GM12878 (cell line): ENCODE measurements around the gene CHST15. TPM values are rescaled to one million over a fixed set of nuclear protein-coding genes. Genes with fewer than 3 reads are reported as not detected.

Experiments used
- ATAC-seq: fragments of 200-7000 bp; cut with Tn5 transposase; 3 replicates; pipeline ENCODE4 v1.9.1; 2020; ENCODE audit warnings: mild to moderate bottlenecking, moderate library complexity
- BruUV-seq: library from RNA; stranded (reverse); fragments of 400-500 nt; replicated peaks from 2 replicates; lab custom pipeline; 2021; lab: Mats Ljungman, UMichigan
- CTCF ChIA-PET: fragments of 300-600 bp; sonication (Branson Sonifier 250); formaldehyde crosslinking; extraction: SDS; loops from one replicate; lab custom pipeline; 2021; ENCODE audit warnings: inconsistent platforms; lab: Yijun Ruan, JAX
- POLR2A ChIA-PET: fragments of 350-600 bp; formaldehyde crosslinking; extraction: SDS; loops from one replicate; lab custom pipeline; 2021; ENCODE audit warnings: inconsistent platforms; lab: Charles Lee
- RAD21 ChIA-PET: fragments of 300-600 bp; sonication (Branson Sonifier 250); formaldehyde crosslinking; loops from one replicate; lab custom pipeline; 2023; ENCODE audit warnings: antibody characterized with exemption; ENCODE audit not compliant: unreplicated experiment; lab: Charles Lee
- SMC1A ChIA-PET: fragments of 300-600 bp; sonication (Branson Sonifier 250); formaldehyde crosslinking; loops from one replicate; lab custom pipeline; 2023; ENCODE audit not compliant: unreplicated experiment, uncharacterized antibody; lab: Charles Lee
- DNase-seq: peaks from one replicate; pipeline ENCODE4 v3.0.0-alpha.2; 2011; ENCODE audit warnings: low read depth, low spot score
- FAIRE-seq: peaks from 3 replicates; lab custom pipeline; 2011; peaks lifted over from hg19 to GRCh38; lab: Jason Lieb, UNC
- H2AFZ ChIP-seq: 2 replicates; pipeline ENCODE4 v1.6.0; 2011; ENCODE audit warnings: low read depth, low read length, control low read depth; ENCODE audit not compliant: control insufficient read depth
- H3K27ac ChIP-seq: 2 replicates; pipeline ENCODE4 v1.5.1; 2011; ENCODE audit warnings: control low read depth; ENCODE audit not compliant: control insufficient read depth, insufficient read depth
- H3K27me3 ChIP-seq, 2 experiments: replicated peaks in 1 of 2; 2 replicates each; pipeline versions ENCODE4 v1.6.0 to v1.6.1; 2011; ENCODE audit warnings: low read length in 1 of 2; ENCODE audit not compliant: control insufficient read depth in 2 of 2, insufficient read depth in 2 of 2
- H3K36me3 ChIP-seq, 2 experiments: 2 replicates each; pipeline ENCODE4 v1.5.1; 2011; ENCODE audit warnings: low read length in 1 of 2; ENCODE audit not compliant: control insufficient read depth in 2 of 2, insufficient read depth in 2 of 2
- H3K4me1 ChIP-seq: 2 replicates; pipeline ENCODE4 v1.6.1; 2011; ENCODE audit warnings: mild to moderate bottlenecking, low read length, moderate library complexity, mixed read lengths; ENCODE audit not compliant: control insufficient read depth, insufficient read depth
- H3K4me2 ChIP-seq: 2 replicates; pipeline ENCODE4 v1.6.0; 2011; ENCODE audit warnings: control low read depth; ENCODE audit not compliant: control insufficient read depth, insufficient read depth
- H3K4me3 ChIP-seq: fragments of 200-600 bp; sonication (generic); 2 replicates; pipeline ENCODE4 v1.5.1; 2016
- H3K79me2 ChIP-seq: 2 replicates; pipeline ENCODE4 v1.6.0; 2011; ENCODE audit warnings: low read length; ENCODE audit not compliant: control insufficient read depth, insufficient read depth
- H3K9ac ChIP-seq: 2 replicates; pipeline ENCODE4 v1.8.0; 2011; ENCODE audit warnings: low read length, control low read depth, mixed read lengths; ENCODE audit not compliant: control insufficient read depth, insufficient read depth
- H3K9me3 ChIP-seq: replicated peaks from 3 replicates; pipeline ENCODE4 v1.5.1; 2011; ENCODE audit warnings: mild to moderate bottlenecking, low read length; ENCODE audit not compliant: control insufficient read depth, insufficient read depth
- H4K20me1 ChIP-seq: 2 replicates; pipeline ENCODE4 v1.6.0; 2011; ENCODE audit not compliant: control insufficient read depth, insufficient read depth
- EP300 ChIP-seq, 2 experiments: fragments of 150-350 bp in 1 of 2; IDR thresholded peaks; 2 replicates each; pipeline ENCODE4 v1.6.1; 2011 to 2012; ENCODE audit warnings: low read depth in 2 of 2, low read length in 2 of 2, borderline replicate concordance in 1 of 2, improper control_type of control experiment in 1 of 2, inconsistent platforms in 1 of 2; ENCODE audit not compliant: control insufficient read depth in 1 of 2
- PAX5 ChIP-seq: IDR thresholded peaks from 2 replicates; pipeline ENCODE4 v1.6.1; 2011; ENCODE audit warnings: low read depth, low read length, borderline replicate concordance
- ZNF384 ChIP-seq: IDR thresholded peaks from 2 replicates; pipeline ENCODE4 v1.6.1; 2012; ENCODE audit warnings: low read depth, mild to moderate bottlenecking, low read length, improper control_type of control experiment, borderline replicate concordance
- WGBS: methylation state at CpG from one replicate; pipeline ENCODE4 v1.1.6; 2016; ENCODE audit warnings: low lambda C conversion rate; ENCODE audit not compliant: insufficient replicate concordance, insufficient coverage; ENCODE audit errors: missing lambda C conversion rate; 5-methylcytosine and 5-hydroxymethylcytosine counted together
- in situ Hi-C: fragments of 300-500 bp; cut with MboI; formaldehyde crosslinking; loops from 9 replicates; pipeline ENCODE4 v1.14.3; 2018; ENCODE audit warnings: mixed read lengths
- intact Hi-C: fragments of 100-400 bp; cut with micrococcal nuclease; formaldehyde crosslinking; loops from one replicate; pipeline ENCODE4 v1.14.2; 2022; ENCODE audit not compliant: unreplicated experiment
- polyA plus RNA-seq, 11 experiments: library from polyadenylated mRNA; depleted of rRNA in 4 of 11; unstranded in 6 of 11; stranded (reverse) in 5 of 11; fragments of >200 nt; fragmentation: Nextera tagmentation in 4 of 11; fragmentation: Illumina TruSeq in 1 of 11; extraction: Ambion mirVana in 4 of 11; extraction: Trizol in 1 of 11; gene quantifications; 1 replicate in 1 of 11; 2 replicates in 10 of 11; pipeline versions ENCODE4 v1.2.1 to v1.2.3, GENCODE V29; 2011 to 2016; ENCODE audit warnings: inconsistent platforms in 2 of 11, missing spikeins in 2 of 11, low read depth in 1 of 11
- total RNA-seq, 4 experiments: library from RNA; depleted of rRNA in 3 of 4; stranded (reverse); fragments of >200 nt in 3 of 4; fragmentation: Illumina TruSeq in 1 of 4; extraction: Trizol in 1 of 4; gene quantifications; 2 replicates each; pipeline versions ENCODE4 v1.2.1 to v1.2.3, GENCODE V29; 2013 to 2021
- TF ChIP-seq, protein P1 (sequence below): fragments of 450-650 bp; IDR thresholded peaks from 2 replicates; pipeline ENCODE4 v1.6.1; 2016; ENCODE audit warnings: mild to moderate bottlenecking
- TF ChIP-seq, protein P2 (sequence below): IDR thresholded peaks from 2 replicates; pipeline ENCODE4 v1.6.1; 2011; ENCODE audit warnings: mild to moderate bottlenecking, low read depth, low read length, moderate library complexity; ENCODE audit not compliant: insufficient replicate concordance

Gene CHST15
- total and polyA plus RNA-seq, 10 of the 15 experiments (the other 5 are each of a cell fraction or from before 2014, with no cell fraction given): 0.02 to 0.53 (median 0.05) TPM; not detected in 1

- ChIA-PET RAD21 (no interaction called here), SMC1A (no interaction called here), POLR2A (interaction anchor here (1.7 kb wide), 1 partner anchor 9 kb away, joined by 3 read pairs; no protein-coding TSS in a partner anchor), CTCF (no interaction called here)
- H4K20me1 ChIP-seq: no peaks in the 10 kb centered on the region
- no TSS peak for BruUV-seq
- peaks cover 0 to 1% of the 10 kb centered on the region in 2 experiments; a peak in 2 of 4 replicates for H3K27me3 ChIP-seq
- no peaks in the 10 kb centered on the region for H3K79me2 ChIP-seq
- H2AFZ ChIP-seq: no peak overlapping the region
- no peak overlapping the region for H3K4me3 ChIP-seq
- H3K27ac ChIP-seq: no peak overlapping the region
- intact Hi-C loops: no loop called here
- ATAC-seq: no peak
- peaks cover 2% of the 10 kb centered on the region; the same call in 1 of the 2 replicates for H3K4me1 ChIP-seq
- H3K9ac ChIP-seq: no peak overlapping the region
- H3K9me3 ChIP-seq: no peaks in the 10 kb centered on the region; the same call in 2 of the 3 replicates
- no peaks in the 10 kb centered on the region for H3K36me3 ChIP-seq
- no peak overlapping the region for H3K4me2 ChIP-seq
- in situ Hi-C loops: no loop called here
- DNase-seq: no peak
- no peak for FAIRE-seq
- TF ChIP-seq, protein P1, sequence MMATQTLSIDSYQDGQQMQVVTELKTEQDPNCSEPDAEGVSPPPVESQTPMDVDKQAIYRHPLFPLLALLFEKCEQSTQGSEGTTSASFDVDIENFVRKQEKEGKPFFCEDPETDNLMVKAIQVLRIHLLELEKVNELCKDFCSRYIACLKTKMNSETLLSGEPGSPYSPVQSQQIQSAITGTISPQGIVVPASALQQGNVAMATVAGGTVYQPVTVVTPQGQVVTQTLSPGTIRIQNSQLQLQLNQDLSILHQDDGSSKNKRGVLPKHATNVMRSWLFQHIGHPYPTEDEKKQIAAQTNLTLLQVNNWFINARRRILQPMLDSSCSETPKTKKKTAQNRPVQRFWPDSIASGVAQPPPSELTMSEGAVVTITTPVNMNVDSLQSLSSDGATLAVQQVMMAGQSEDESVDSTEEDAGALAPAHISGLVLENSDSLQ: no peak
- no peak for TF ChIP-seq EP300 (IDR thresholded peaks at IDR 0.05; ENCODE audit: borderline replicate concordance in 1 of 2, control insufficient read depth in 1 of 2, low read depth in 2 of 2, low read length in 2 of 2)
- no peak for TF ChIP-seq ZNF384
- TF ChIP-seq, protein P2, sequence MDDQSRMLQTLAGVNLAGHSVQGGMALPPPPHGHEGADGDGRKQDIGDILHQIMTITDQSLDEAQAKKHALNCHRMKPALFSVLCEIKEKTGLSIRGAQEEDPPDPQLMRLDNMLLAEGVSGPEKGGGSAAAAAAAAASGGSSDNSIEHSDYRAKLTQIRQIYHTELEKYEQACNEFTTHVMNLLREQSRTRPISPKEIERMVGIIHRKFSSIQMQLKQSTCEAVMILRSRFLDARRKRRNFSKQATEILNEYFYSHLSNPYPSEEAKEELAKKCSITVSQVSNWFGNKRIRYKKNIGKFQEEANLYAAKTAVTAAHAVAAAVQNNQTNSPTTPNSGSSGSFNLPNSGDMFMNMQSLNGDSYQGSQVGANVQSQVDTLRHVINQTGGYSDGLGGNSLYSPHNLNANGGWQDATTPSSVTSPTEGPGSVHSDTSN: no peak
- TF ChIP-seq PAX5: no peak
- 17% methylated on average over 6 of the region's 6 CpGs for WGBS
Measured at GRCh38 chr10:124057601-124058000, 35.8 kb downstream of the CHST15 start.
